ENCODE measurements around the gene SLC1A4. TPM values are rescaled to one million over a fixed set of nuclear protein-coding genes. Genes with fewer than 3 reads are reported as not detected.
A peak's percentile ranks its signal among the peaks of the same experiment; 100 is the strongest.
"Not testable (repeated sequence)": the region's sequence is repeated elsewhere in the genome, so short reads cannot be mapped to it uniquely, and the experiment has no call there.

Gene SLC1A4
- total RNA-seq, 1 donor from 2014 or later: 24.0 TPM

- DNase-seq (ENCODE audit: extremely low read depth, low read depth, low spot score): no peak
Measured at GRCh38 chr2:64989982-64990614, 899 bp downstream of the SLC1A4 start.

DNA sequence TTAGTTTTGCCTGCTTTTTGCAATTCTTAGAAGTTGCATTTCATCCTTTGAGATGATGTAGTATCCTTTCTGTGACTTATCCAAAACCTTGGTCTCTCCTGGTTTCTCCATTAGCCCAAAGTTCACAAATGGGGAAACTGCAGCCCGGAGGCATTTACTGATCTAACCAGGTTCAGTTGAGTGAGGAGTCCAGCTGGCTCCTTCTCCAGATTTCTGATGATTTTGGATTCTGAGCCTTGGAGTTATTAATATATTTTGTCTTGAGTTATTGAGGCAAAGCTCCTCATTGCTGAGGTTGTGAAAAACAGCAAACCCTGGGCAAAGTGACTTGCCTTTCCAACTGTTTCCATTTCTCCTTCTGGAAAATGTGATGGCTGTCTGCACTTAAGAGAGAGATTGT, 1.7 kb downstream of the SLC1A4 start:
- no peak for DNase-seq (ENCODE audit: extremely low read depth, low read depth, low spot score)

DNA sequence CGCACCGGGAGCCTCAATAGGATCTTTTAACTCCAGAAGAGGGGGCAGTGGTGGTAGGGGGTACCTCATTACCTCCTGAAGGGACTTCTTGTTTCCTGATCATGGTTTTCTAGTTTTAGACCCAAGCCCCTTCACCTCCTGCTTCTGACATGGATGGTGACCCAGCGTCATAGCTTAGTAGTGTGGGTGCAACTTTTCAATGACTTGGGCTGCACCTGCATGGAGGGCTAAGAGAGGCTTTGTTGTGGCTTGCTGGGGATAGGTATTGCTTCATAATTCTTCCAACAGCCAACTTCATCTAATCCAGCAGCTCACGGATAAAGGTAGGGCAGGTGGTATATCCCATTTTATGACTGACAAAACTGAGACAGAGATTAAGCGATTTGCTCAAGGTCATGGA, 3.0 kb downstream of the SLC1A4 start:
- DNase-seq (ENCODE audit: extremely low read depth, low read depth, low spot score): no peak

DNA sequence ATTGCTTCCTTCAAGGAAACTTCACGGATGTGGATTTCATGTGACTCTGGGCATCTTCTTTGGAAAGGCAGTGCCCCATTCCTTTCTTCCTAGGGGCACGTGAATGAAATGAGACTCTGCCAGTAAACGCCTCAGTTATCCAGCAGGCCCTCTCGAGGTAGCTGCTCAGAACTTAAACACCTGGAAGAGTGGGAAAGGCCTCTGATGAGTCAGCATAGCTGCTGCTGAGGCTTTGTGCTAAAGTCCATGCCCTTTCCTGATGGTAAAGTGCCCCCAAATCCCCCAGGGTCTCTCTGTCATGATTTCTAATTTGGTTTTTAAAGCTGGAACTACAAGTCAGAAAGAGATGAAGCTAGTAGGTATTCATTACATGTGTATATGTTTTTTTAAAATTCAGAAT, 3.8 kb downstream of the SLC1A4 start:
- DNase-seq (ENCODE audit: extremely low read depth, low read depth, low spot score): no peak

DNA sequence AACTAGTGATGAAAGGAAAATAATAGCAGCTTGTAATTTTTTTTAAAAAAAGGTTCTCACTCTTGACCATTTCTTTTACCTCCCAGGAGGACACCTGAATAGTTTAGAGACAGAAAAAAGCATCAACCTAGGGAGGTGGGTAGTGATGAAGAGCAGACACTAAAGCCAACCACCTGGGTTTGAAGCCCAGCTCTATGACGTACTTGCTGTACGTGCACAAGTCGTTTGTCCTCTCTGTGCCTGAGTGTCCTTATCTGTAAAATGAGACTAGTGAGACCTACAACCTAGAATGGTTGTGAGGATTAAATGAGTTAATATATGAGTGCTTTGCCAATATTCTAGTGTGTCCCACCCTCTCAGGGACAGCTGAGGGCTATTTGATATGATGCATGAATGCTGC, 5.8 kb downstream of the SLC1A4 start:
- DNase-seq (ENCODE audit: extremely low read depth, low read depth, low spot score): no peak

GRCh38 chr2:64996871-64997307, 7.7 kb downstream of the SLC1A4 start:
- no peak for DNase-seq (ENCODE audit: extremely low read depth, low read depth, low spot score)

DNA sequence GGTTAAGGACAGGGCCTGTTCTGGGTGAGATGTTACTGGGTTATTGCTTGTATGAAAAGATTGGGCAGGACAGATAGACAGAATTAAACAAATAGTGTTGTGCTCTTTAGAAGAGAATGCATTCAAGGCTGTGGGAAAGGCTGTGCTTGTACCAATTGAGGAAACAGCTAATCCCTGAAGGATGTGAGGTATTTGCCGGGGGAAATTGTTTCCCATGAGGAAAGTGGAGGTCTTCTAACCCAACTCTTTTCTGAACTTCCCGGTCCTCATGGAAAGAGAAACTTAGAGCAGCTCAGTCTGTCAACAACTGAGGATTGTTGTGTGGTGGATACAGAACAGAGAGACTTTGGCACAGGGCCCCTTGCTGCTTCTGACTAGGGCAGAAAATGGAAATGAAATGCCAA, 9.5 kb downstream of the SLC1A4 start:
- DNase-seq (ENCODE audit: extremely low read depth, low read depth, low spot score): peak; percentile 81

- DNase-seq (ENCODE audit: extremely low read depth, low read depth, low spot score): no peak
Measured at GRCh38 chr2:64999754-65000153, 10.6 kb downstream of the SLC1A4 start.

GRCh38 chr2:65000644-65001043, 11.4 kb downstream of the SLC1A4 start:
- DNase-seq (ENCODE audit: extremely low read depth, low read depth, low spot score): no peak

GRCh38 chr2:65003037-65003436, 13.8 kb downstream of the SLC1A4 start:
- no peak for DNase-seq (ENCODE audit: extremely low read depth, low read depth, low spot score)

DNA sequence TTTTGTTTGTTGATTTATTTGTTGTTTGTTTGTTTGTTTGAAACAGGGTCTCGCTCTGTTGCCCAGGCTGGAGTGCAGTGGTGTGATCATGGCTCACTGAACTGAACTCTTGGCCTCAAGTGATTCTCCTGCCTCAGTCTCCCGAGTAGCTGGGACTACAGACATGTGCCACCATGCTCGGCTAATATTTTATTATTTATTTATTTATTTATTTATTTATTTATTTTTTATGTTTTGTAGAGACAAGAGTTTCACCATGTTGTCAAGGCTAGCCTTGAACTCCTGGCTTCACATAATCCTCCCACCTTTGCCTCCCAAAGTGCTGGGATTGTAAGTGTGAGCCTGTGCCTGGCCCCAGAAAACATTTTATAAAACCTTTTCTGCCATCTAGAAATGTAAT, 15.0 kb downstream of the SLC1A4 start:
- not testable (repeated sequence) for DNase-seq (ENCODE audit: extremely low read depth, low read depth, low spot score)

DNA sequence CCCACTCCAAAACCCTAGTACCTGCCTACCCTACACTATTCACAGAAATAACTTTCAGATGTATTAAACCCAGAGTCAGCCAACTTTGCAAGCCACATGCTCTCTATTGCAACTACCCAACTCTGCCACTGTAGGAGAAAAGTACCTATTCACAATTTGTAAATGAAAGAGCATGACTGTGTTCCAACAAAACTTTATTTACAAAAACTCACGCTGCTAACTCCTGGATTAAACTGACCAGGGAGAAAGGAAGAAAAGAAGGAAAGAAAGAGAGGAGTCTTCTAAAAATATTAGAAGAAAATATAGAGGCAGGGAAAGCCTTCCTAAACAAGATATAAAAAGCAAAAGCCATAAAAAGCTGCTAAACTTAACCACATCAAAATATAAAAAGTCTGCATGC, 24.6 kb downstream of the SLC1A4 start:
- no peak for DNase-seq (ENCODE audit: extremely low read depth, low read depth, low spot score)

DNA sequence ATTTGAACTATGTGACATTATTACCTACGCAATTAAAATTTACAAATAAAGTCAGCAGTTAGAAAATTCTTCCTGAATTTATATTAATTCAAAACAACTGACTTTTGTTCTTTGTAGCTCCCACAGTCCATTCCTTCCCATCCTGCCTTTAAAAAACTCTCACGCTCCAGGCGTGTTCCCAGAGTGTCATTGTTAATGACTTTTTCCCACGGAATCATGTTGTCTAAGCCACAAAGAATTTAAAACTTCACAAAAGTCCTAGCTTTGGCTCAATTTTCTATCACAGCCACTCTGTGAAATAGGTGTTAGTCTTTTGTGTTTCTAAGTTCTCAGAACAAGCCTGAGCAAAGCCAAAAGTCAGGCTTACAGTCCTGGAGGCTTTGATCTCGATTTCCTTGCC, 26.5 kb downstream of the SLC1A4 start:
- no peak for DNase-seq (ENCODE audit: extremely low read depth, low read depth, low spot score)

DNA sequence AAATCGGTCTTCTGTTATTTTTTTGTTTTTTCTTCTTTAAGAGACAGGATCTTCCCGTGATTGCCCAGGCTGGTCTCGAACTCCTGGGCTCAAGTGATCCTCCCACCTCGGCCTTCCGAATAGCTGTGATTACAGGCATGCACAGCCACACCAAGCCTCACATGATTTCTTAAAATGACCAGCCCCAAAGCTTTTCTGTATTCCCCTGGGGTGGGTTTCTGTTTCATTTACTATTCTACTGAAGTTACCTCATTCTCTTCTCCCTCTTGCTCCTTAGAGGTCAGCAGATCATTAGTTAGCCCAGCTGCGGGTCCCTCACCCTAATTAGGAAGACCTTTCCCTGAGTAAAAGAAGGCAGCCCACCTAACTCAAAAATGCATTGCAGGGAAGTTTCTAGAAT, 27.6 kb downstream of the SLC1A4 start:
- no peak for DNase-seq (ENCODE audit: extremely low read depth, low read depth, low spot score)

- no peak for DNase-seq (ENCODE audit: extremely low read depth, low read depth, low spot score)
Measured at GRCh38 chr2:65017335-65017734, 28.1 kb downstream of the SLC1A4 start.

DNA sequence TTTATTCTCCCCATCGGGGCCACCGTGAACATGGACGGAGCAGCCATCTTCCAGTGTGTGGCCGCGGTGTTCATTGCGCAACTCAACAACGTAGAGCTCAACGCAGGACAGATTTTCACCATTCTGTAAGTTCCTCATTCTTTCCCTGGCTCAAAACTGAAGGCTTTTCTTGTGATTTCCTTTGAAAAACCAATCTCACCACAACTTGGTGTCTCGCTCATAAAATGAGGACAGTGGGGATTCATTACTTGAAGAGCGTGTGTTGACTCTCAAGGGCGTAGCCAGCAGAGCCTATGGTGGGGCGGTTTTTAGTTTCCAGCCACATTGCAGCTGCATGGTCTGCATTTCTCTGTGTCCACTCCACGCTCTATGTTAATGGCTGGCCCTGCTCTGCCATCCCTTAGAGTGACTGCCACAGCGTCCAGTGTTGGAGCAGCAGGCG, 29.0 kb downstream of the SLC1A4 start:
- no peak for DNase-seq (ENCODE audit: extremely low read depth, low read depth, low spot score)

GRCh38 chr2:65019010-65019409, 29.8 kb downstream of the SLC1A4 start:
- DNase-seq (ENCODE audit: extremely low read depth, low read depth, low spot score): no peak

GRCh38 chr2:65019675-65020195, 30.5 kb downstream of the SLC1A4 start:
- no peak for DNase-seq (ENCODE audit: extremely low read depth, low read depth, low spot score)

GRCh38 chr2:65020251-65020650, 31.1 kb downstream of the SLC1A4 start:
- DNase-seq (ENCODE audit: extremely low read depth, low read depth, low spot score): not testable (repeated sequence)

DNA sequence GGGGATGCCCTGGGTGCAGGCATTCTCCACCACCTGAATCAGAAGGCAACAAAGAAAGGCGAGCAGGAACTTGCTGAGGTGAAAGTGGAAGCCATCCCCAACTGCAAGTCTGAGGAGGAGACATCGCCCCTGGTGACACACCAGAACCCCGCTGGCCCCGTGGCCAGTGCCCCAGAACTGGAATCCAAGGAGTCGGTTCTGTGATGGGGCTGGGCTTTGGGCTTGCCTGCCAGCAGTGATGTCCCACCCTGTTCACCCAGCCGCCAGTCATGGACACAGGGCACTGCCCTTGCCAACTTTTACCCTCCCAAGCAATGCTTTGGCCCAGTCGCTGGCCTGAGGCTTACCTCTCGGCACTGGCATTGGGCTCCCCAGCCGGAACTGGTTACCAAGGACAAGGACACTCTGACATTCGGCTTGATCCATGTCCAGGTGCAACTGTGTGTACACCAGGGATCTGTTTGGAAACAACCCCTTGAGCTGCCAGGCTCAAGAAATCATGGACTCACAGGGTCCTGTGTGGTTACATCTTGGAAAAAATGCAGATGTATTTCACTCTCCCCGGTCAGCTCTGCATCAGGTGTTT, 31.8 kb downstream of the SLC1A4 start:
- DNase-seq (ENCODE audit: extremely low read depth, low read depth, low spot score): no peak

DNA sequence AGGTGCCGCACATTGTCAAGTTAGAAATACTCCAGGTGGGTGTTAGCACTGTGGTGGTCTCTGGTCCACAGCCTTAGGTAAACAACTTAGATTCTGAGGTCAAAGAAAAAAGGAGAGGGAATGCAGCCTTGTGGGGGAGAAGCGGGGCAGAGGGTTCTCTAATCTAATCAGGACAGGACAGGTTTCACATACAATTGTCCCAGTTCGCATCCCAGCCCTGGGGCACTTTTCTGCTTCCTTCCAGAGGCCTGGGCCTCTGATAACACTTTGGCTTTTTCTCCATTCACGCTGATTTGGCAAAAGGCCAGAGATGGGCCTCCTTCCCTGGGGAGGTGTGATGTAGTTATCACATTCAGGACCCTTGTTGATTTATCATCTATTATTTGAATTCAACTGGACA, 32.5 kb downstream of the SLC1A4 start:
- no peak for DNase-seq (ENCODE audit: extremely low read depth, low read depth, low spot score)

DNA sequence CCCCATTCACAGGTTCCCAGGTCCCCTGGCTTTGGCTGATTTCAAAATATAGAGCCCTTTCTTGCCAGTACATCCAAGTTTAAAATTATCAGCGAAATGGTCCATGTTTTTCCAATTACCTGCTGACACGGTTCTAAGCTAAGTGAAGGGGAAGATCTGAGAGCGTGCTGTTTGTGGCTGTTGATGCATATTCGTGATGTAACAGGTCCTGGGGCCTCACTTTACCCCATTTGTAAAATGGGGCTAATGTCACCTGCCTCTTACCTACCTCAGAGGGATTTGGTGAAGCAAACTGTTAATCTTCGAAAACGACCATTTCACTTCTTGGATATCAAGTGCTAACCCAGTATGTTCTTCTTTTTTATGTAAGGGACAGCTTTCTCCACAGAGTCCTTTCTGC, 33.0 kb downstream of the SLC1A4 start:
- DNase-seq (ENCODE audit: extremely low read depth, low read depth, low spot score): no peak

- DNase-seq (ENCODE audit: extremely low read depth, low read depth, low spot score): no peak
Measured at GRCh38 chr2:65023742-65024141, 34.5 kb downstream of the SLC1A4 start.

Data from glomerular endothelial cell (primary cell).